Retinal pigment epithelial cell (primary cell): ENCODE results near the gene ATOSB.

Source experiments
- DNase-seq: peaks from one replicate; pipeline ENCODE4 v3.0.0-alpha.2; 2010; ENCODE audit warnings: low read depth
- H3K4me3 ChIP-seq: 2 replicates; pipeline ENCODE4 v1.5.1; 2011; ENCODE audit warnings: mild to moderate bottlenecking, low read length, control low read depth, moderate library complexity
- CTCF ChIP-seq: conservative IDR thresholded peaks from 2 replicates; pipeline ENCODE4 v1.5.1; 2011; ENCODE audit warnings: low read depth, low read length, control low read depth, inconsistent platforms

ATOSB gene

GRCh38 chr9:35105571-35106342 is 9.9 kb downstream of the ATOSB start:
- TF ChIP-seq CTCF, result no peak
- no peak for DNase-seq
- no peak overlapping the region for H3K4me3 ChIP-seq

GRCh38 chr9:35105126-35105525 is 10.5 kb downstream of the ATOSB start:
- TF ChIP-seq CTCF, result no peak
- DNase-seq, result no peak
- H3K4me3 ChIP-seq, result no peak overlapping the region

GRCh38 chr9:35104586-35104985 is 11.1 kb downstream of the ATOSB start:
- no peak overlapping the region for H3K4me3 ChIP-seq
- no peak for TF ChIP-seq CTCF
- DNase-seq, result no peak

GRCh38 chr9:35103660-35104191 is 11.9 kb downstream of the ATOSB start:
- DNase-seq, result no peak
- H3K4me3 ChIP-seq, result peak overlapping the region; percentile 92
- no peak for TF ChIP-seq CTCF

- TF ChIP-seq CTCF, result no peak
- DNase-seq, result peak; percentile 93
- H3K4me3 ChIP-seq, result peak within 1 kb of the TSS; percentile 92
Observed at GRCh38 chr9:35102769-35103659, 12.6 kb downstream of the ATOSB start, which contains the start of gene STOML2. STOML2 (minus strand) TSS chr9:35103131; CDS start chr9:35103094, 37 bp downstream.

GRCh38 chr9:35102465-35102768 is 13.2 kb downstream of the ATOSB start:
- peak overlapping the region; percentile 92 for H3K4me3 ChIP-seq
- TF ChIP-seq CTCF, result no peak
- DNase-seq, result no peak
